IMR-90 (cell line): ENCODE measurements around the gene AQP9. TPM values are rescaled to one million over a fixed set of nuclear protein-coding genes. Genes with fewer than 3 reads are reported as not detected.

Experiments used
- ATAC-seq: fragments of 200-7000 bp; cut with Tn5 transposase; 2 replicates; pipeline ENCODE4 v1.9.1; 2020; ENCODE audit warnings: low read depth, mild to moderate bottlenecking, moderate library complexity
- BruUV-seq: library from RNA; stranded (reverse); fragments of 400-500 nt; replicated peaks from 2 replicates; lab custom pipeline; 2021; lab: Mats Ljungman, UMichigan
- CTCF ChIA-PET: fragments of 300-600 bp; formaldehyde crosslinking; extraction: SDS; loops from one replicate; lab custom pipeline; 2021; ENCODE audit warnings: antibody characterized with exemption; lab: Yijun Ruan, JAX
- POLR2A ChIA-PET: fragments of 300-600 bp; sonication (Branson Sonifier 250); formaldehyde crosslinking; loops from one replicate; lab custom pipeline; 2022; ENCODE audit warnings: antibody characterized with exemption; ENCODE audit not compliant: unreplicated experiment; lab: Charles Lee
- DNase-seq: peaks from one replicate; pipeline ENCODE4 v3.0.0; 2013
- H2AFZ ChIP-seq: replicated peaks from 2 replicates; pipeline ENCODE3; 2013; ENCODE audit warnings: low read length, mild to moderate bottlenecking; ENCODE audit not compliant: poor library complexity
- H2AK5ac ChIP-seq: 2 replicates; pipeline ENCODE4 v1.6.1; 2013; ENCODE audit warnings: low read depth, low read length, inconsistent platforms
- H2AK9ac ChIP-seq: replicated peaks from 2 replicates; pipeline ENCODE3; 2013; ENCODE audit warnings: mild to moderate bottlenecking, low read depth, low read length, moderate library complexity; ENCODE audit not compliant: poor library complexity
- H2BK120ac ChIP-seq: 2 replicates; pipeline ENCODE4 v1.6.1; 2013; ENCODE audit warnings: low read depth, low read length, inconsistent platforms
- H2BK15ac ChIP-seq: 3 replicates; pipeline ENCODE4 v1.6.1; 2013; ENCODE audit warnings: low read depth, low read length, inconsistent platforms
- H2BK20ac ChIP-seq: 2 replicates; pipeline ENCODE4 v1.6.1; 2013; ENCODE audit warnings: low read depth, mild to moderate bottlenecking, inconsistent platforms, low read length, moderate library complexity
- H2BK5ac ChIP-seq: 2 replicates; pipeline ENCODE4 v1.6.1; 2013; ENCODE audit warnings: mild to moderate bottlenecking, low read depth, low read length, inconsistent platforms; ENCODE audit not compliant: poor library complexity, severe bottlenecking
- H3K14ac ChIP-seq: replicated peaks from 2 replicates; pipeline ENCODE4 v1.6.1; 2013; ENCODE audit warnings: low read depth, low read length, inconsistent platforms
- H3K18ac ChIP-seq: 2 replicates; pipeline ENCODE4 v1.6.1; 2013; ENCODE audit warnings: low read depth, low read length, control low read depth
- H3K23ac ChIP-seq: 2 replicates; pipeline ENCODE4 v1.6.1; 2013; ENCODE audit warnings: low read depth, low read length, inconsistent platforms
- H3K27ac ChIP-seq: 2 replicates; pipeline ENCODE4 v1.5.1; 2013; ENCODE audit warnings: mild to moderate bottlenecking, control low read depth, low read length; ENCODE audit not compliant: insufficient read depth
- H3K27me3 ChIP-seq: 2 replicates; pipeline ENCODE4 v1.6.1; 2013; ENCODE audit warnings: low read length; ENCODE audit not compliant: control insufficient read depth, insufficient read depth
- H3K36me3 ChIP-seq: 2 replicates; pipeline ENCODE4 v1.6.1; 2013; ENCODE audit warnings: low read length, mixed read lengths; ENCODE audit not compliant: control insufficient read depth, insufficient read depth
- H3K4ac ChIP-seq: 2 replicates; pipeline ENCODE4 v1.6.1; 2013; ENCODE audit warnings: low read depth, low read length, inconsistent platforms
- H3K4me1 ChIP-seq: 2 replicates; pipeline ENCODE4 v1.6.1; 2013; ENCODE audit warnings: low read length, mixed read lengths; ENCODE audit not compliant: control insufficient read depth, insufficient read depth
- H3K4me2 ChIP-seq: 2 replicates; pipeline ENCODE4 v1.6.1; 2013; ENCODE audit warnings: low read depth, mild to moderate bottlenecking, control low read depth, low read length, moderate library complexity
- H3K4me3 ChIP-seq: 2 replicates; pipeline ENCODE4 v1.5.1; 2013; ENCODE audit warnings: low read depth, mild to moderate bottlenecking, control low read depth, low read length, moderate library complexity; ENCODE audit not compliant: insufficient read depth
- H3K56ac ChIP-seq: 2 replicates; pipeline ENCODE4 v1.6.1; 2013; ENCODE audit warnings: low read length, inconsistent platforms; ENCODE audit not compliant: insufficient read depth; ENCODE audit errors: extremely low read depth
- H3K79me1 ChIP-seq, 2 experiments: 2 replicates each; pipeline ENCODE4 v1.6.1; 2013; ENCODE audit warnings: low read length in 2 of 2, inconsistent platforms in 1 of 2, low read depth in 1 of 2
- H3K9ac ChIP-seq: 2 replicates; pipeline ENCODE4 v1.6.1; 2013; ENCODE audit warnings: low read depth, low read length, control low read depth
- H3K9me1 ChIP-seq: 2 replicates; pipeline ENCODE4 v1.6.1; 2013; ENCODE audit warnings: low read length, inconsistent platforms; ENCODE audit not compliant: insufficient read depth
- H3K9me3 ChIP-seq: 2 replicates; pipeline ENCODE4 v1.6.1; 2013; ENCODE audit warnings: low read length; ENCODE audit not compliant: control insufficient read depth, insufficient read depth
- H4K20me1 ChIP-seq: 2 replicates; pipeline ENCODE4 v1.6.1; 2013; ENCODE audit warnings: low read length, inconsistent platforms; ENCODE audit not compliant: insufficient read depth
- H4K5ac ChIP-seq: 2 replicates; pipeline ENCODE4 v1.6.1; 2013; ENCODE audit warnings: mild to moderate bottlenecking, low read depth, low read length, control low read depth
- H4K8ac ChIP-seq, 2 experiments: 2 replicates each; pipeline ENCODE4 v1.6.1; 2013; ENCODE audit warnings: low read depth in 2 of 2, low read length in 2 of 2, control low read depth in 1 of 2, inconsistent platforms in 1 of 2
- H4K91ac ChIP-seq: 2 replicates; pipeline ENCODE4 v1.6.1; 2013; ENCODE audit warnings: low read depth, low read length, inconsistent platforms; ENCODE audit not compliant: insufficient read depth
- BHLHE40 ChIP-seq: fragments of 150-350 bp; IDR thresholded peaks from 2 replicates; pipeline ENCODE4 v1.6.1; 2016; ENCODE audit warnings: mild to moderate bottlenecking, low read depth, low read length
- CEBPB ChIP-seq: IDR thresholded peaks from 2 replicates; pipeline ENCODE4 v1.6.1; 2012; ENCODE audit warnings: low read depth, low read length, improper control_type of control experiment
- CHD1 ChIP-seq: IDR thresholded peaks from 2 replicates; pipeline ENCODE4 v1.6.1; 2012; ENCODE audit warnings: low read depth, low read length, improper control_type of control experiment
- CTCF ChIP-seq: conservative IDR thresholded peaks from 2 replicates; pipeline ENCODE4 v1.5.1; 2012; ENCODE audit warnings: mild to moderate bottlenecking, low read depth, low read length, improper control_type of control experiment
- ELK1 ChIP-seq: fragments of 150-350 bp; IDR thresholded peaks from 2 replicates; pipeline ENCODE4 v1.6.1; 2016; ENCODE audit warnings: low read depth, mild to moderate bottlenecking, low read length, moderate library complexity, borderline replicate concordance
- FOS ChIP-seq: fragments of 150-350 bp; IDR thresholded peaks from 2 replicates; pipeline ENCODE4 v1.6.1; 2016; ENCODE audit warnings: low read depth, low read length
- MAFK ChIP-seq: IDR thresholded peaks from 2 replicates; pipeline ENCODE4 v1.6.1; 2012; ENCODE audit warnings: low read depth, low read length, improper control_type of control experiment
- MAZ ChIP-seq: IDR thresholded peaks from 2 replicates; pipeline ENCODE4 v1.6.1; 2012; ENCODE audit warnings: low read depth, mild to moderate bottlenecking, low read length, improper control_type of control experiment, moderate library complexity, borderline replicate concordance
- MXI1 ChIP-seq: IDR thresholded peaks from 2 replicates; pipeline ENCODE4 v1.6.1; 2012; ENCODE audit warnings: low read depth, mild to moderate bottlenecking, low read length, moderate library complexity, borderline replicate concordance
- RAD21 ChIP-seq: IDR thresholded peaks from 2 replicates; pipeline ENCODE4 v1.6.1; 2012; ENCODE audit warnings: low read length, improper control_type of control experiment
- RCOR1 ChIP-seq: IDR thresholded peaks from 2 replicates; pipeline ENCODE4 v1.6.1; 2012; ENCODE audit warnings: mild to moderate bottlenecking, low read length, improper control_type of control experiment; ENCODE audit not compliant: insufficient replicate concordance
- RFX5 ChIP-seq: IDR thresholded peaks from 2 replicates; pipeline ENCODE4 v1.8.0; 2012; ENCODE audit warnings: low read depth, mild to moderate bottlenecking, low read length, moderate library complexity
- SMC3 ChIP-seq: fragments of 150-350 bp; IDR thresholded peaks from 2 replicates; pipeline ENCODE4 v1.6.1; 2016; ENCODE audit warnings: low read depth, mild to moderate bottlenecking, antibody characterized with exemption, low read length, moderate library complexity
- USF2 ChIP-seq: fragments of 150-350 bp; IDR thresholded peaks from 2 replicates; pipeline ENCODE4 v1.6.1; 2017; ENCODE audit warnings: mild to moderate bottlenecking, antibody characterized with exemption, low read length, low read depth
- WGBS, 2 experiments: methylation state at CpG; one replicate each; pipeline versions ENCODE4 v1.1.5 to v1.1.7; 2013; ENCODE audit warnings: missing lambda C conversion rate in 2 of 2; ENCODE audit not compliant: insufficient read length in 1 of 2; ENCODE audit errors: extremely low coverage in 2 of 2; 5-methylcytosine and 5-hydroxymethylcytosine counted together
- dilution Hi-C: fragments of 300-500 bp; cut with HindIII; formaldehyde crosslinking; loops from one replicate; pipeline ENCODE4 v1.14.3; 2018; ENCODE audit warnings: low sequenced_read_pairs; ENCODE audit not compliant: unreplicated experiment
- in situ Hi-C: fragments of 300-500 bp; cut with MboI; formaldehyde crosslinking; loops from 3 replicates; pipeline ENCODE4 v1.14.3; 2019; ENCODE audit warnings: low sequenced_read_pairs, inconsistent platforms, mixed read lengths
- intact Hi-C: fragments of 100-400 bp; cut with micrococcal nuclease; formaldehyde crosslinking; loops from 2 replicates; pipeline ENCODE4 v1.10.0; 2022
- polyA plus RNA-seq, 3 experiments: library from polyadenylated mRNA; depleted of rRNA; stranded (reverse); fragments of >200 nt; gene quantifications; 2 replicates each; pipeline ENCODE4 v1.2.3, GENCODE V29; 2012; ENCODE audit warnings: low replicate concordance in 1 of 3
- total RNA-seq: library from RNA; depleted of rRNA; stranded (reverse); fragments of >200 nt; gene quantifications from 2 replicates; pipeline ENCODE4 v1.2.3, GENCODE V29; 2012

The AQP9 gene
- total and polyA plus RNA-seq, 2 of the 4 experiments (the other 2 are of a cell fraction) = not detected

- peaks cover 2% of the 10 kb centered on the region; the same call in 1 of the 2 replicates for H3K27me3 ChIP-seq
- intact Hi-C loops (no loop called here), dilution Hi-C loops (no loop called here), in situ Hi-C loops (no loop called here)
- ATAC-seq = no peak
- no peak overlapping the region for H3K27ac ChIP-seq
- no peak overlapping the region for H2BK120ac ChIP-seq
- 67% methylated on average over 1 of the region's 4 CpGs; no CpG with 5 or more reads in 1 of the 2 experiments for WGBS, 2 experiments
- no peaks in the 10 kb centered on the region for H3K9me3 ChIP-seq
- H3K18ac ChIP-seq = no peak overlapping the region
- H4K5ac ChIP-seq = no peak overlapping the region
- H2AK5ac ChIP-seq = no peak overlapping the region
- no TSS peak for BruUV-seq
- no peak overlapping the region for H2AFZ ChIP-seq
- TF ChIP-seq RFX5 (no peak), CHD1 (no peak), MXI1 (no peak), RAD21 (no peak), MAFK (no peak), ELK1 (no peak), RCOR1 (no peak), USF2 (no peak), FOS (no peak), SMC3 (no peak), CTCF (no peak), CEBPB (no peak), MAZ (no peak), BHLHE40 (no peak)
- H4K91ac ChIP-seq = no peak overlapping the region
- no peak for DNase-seq
- H3K14ac ChIP-seq = no peak overlapping the region
- no peak overlapping the region for H3K23ac ChIP-seq
- no peak overlapping the region for H2BK15ac ChIP-seq
- H3K4me2 ChIP-seq = no peak overlapping the region
- H4K8ac ChIP-seq = no peak overlapping the region
- H4K20me1 ChIP-seq = no peaks in the 10 kb centered on the region
- H3K4ac ChIP-seq = no peak overlapping the region
- CTCF ChIA-PET = no interaction called here
- H3K4me3 ChIP-seq = no peak overlapping the region
- no peaks in the 10 kb centered on the region for H3K79me1 ChIP-seq
- no peak overlapping the region for H2BK20ac ChIP-seq
- H3K36me3 ChIP-seq = no peaks in the 10 kb centered on the region
- H3K4me1 ChIP-seq = no peaks in the 10 kb centered on the region
- H2BK5ac ChIP-seq = no peak overlapping the region
- H3K56ac ChIP-seq = no peak overlapping the region
- POLR2A ChIA-PET = no interaction called here
- H3K9ac ChIP-seq = no peak overlapping the region
- H3K9me1 ChIP-seq = no peaks in the 10 kb centered on the region
- no peak overlapping the region for H2AK9ac ChIP-seq
These were observed 10.7 kb downstream of the AQP9 start for GRCh38 chr15:58148633-58149445.
